Activated naive CD8-positive, alpha-beta T cell (primary cell): ENCODE data around the gene KRTAP10-3.

Source experiments
- H3K27ac Mint-ChIP-seq: one replicate; pipeline ENCODE4 v1.8.0; 2021; ENCODE audit warnings: mixed read lengths
- H3K27me3 Mint-ChIP-seq: one replicate; pipeline ENCODE4 v1.8.0; 2021; ENCODE audit warnings: mixed read lengths
- H3K36me3 Mint-ChIP-seq: one replicate; pipeline ENCODE4 v1.8.0; 2021; ENCODE audit warnings: mixed read lengths
- H3K4me1 Mint-ChIP-seq: one replicate; pipeline ENCODE4 v1.8.0; 2021; ENCODE audit warnings: low read depth, mixed read lengths
- H3K4me3 Mint-ChIP-seq: one replicate; pipeline ENCODE4 v1.8.0; 2021; ENCODE audit warnings: mild to moderate bottlenecking, mixed read lengths
- H3K9me3 Mint-ChIP-seq: one replicate; pipeline ENCODE4 v1.8.0; 2021; ENCODE audit warnings: low read depth, mixed read lengths

The KRTAP10-3 gene

DNA sequence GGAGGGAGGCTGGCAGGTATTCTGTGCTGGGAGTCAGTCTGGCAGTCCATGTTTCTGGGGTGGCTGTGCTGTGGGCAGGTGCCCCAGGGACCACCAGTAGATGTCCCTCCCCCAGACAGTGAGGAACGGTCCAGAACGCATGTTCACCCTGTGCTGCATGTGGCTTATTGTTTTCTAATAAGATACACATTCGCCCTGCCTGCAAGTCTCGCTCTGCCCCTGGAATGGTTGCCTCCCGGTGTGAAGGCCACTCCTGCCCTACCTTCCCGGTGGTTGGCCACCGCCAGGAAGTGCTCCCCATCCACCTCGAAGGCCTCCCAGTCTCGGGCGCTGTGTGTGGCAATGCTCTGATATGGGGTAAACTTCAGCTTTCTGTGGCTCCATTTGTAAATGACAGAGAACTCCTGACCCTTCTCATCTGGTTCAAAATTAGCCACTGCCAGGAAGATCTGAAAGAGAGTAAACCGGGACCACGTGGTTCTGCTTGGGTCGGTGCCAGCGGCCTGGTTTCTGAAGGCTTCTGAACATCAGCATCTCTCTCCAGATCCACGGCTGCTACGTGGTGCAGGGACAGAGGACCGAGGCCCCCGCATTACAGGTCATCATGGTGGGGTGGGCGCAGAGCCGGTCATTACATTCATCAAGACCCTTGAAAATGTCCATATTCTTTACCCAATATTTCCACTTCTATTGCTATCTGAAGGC lies 33.1 kb downstream of the KRTAP10-3 start:
- Mint-ChIP-seq H3K27me3 (no peaks in the 10 kb centered on the region), H3K4me3 (no peak overlapping the region), H3K9me3 (no peaks in the 10 kb centered on the region), H3K36me3 (no peaks in the 10 kb centered on the region), H3K27ac (no peak overlapping the region), H3K4me1 (no peaks in the 10 kb centered on the region)

DNA sequence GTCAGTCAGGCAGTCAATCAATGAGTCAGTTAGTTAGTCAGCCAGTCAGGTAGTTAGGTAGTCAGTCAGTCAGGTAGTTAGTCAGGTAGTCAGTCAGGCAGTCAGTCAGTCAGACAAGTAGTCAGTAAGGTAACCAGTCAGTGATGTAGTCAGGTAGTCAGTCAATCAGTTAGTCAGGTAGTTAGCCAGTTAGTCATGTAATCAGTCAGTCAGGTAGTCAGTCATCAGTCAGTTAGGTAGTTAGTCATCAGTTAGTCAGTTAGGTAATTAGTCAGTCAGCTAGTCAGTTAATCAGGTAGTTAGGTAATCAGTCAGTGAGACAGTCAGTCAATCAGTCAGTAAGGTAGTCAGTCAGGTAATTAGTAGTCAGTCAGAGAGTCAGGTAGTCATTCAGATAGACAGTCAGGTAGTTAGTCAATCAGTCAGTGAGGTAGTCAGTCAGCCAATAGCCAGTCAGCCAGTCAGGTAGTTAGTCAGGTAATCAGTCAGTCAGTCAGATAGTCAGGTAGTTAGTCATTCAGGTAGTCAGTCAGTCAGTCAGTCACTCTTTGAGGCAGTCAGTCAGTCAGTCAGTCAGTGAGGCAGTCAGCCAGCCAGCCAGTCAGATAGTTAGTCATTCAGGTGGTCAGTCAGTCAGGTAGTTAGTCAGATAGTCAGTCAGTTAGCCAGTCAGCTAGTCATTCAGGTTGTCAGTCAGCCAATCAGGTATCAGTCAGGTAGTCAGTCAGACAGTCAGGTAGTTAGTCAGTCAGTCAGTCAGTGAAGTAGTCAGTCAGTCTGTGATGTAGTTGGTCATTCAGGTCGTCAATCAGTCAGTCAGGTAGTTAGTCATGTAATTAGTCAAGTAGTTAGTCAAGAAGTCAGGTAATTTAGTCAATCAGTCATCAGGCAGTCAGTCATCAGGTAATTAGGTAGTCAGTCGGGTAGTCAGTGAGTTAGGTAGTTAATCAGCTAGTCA lies 33.9 kb downstream of the KRTAP10-3 start:
- no peak overlapping the region for H3K27ac Mint-ChIP-seq
- no peaks in the 10 kb centered on the region for H3K27me3 Mint-ChIP-seq
- no peaks in the 10 kb centered on the region for H3K36me3 Mint-ChIP-seq
- H3K9me3 Mint-ChIP-seq = no peaks in the 10 kb centered on the region
- H3K4me1 Mint-ChIP-seq = no peaks in the 10 kb centered on the region
- H3K4me3 Mint-ChIP-seq = no peak overlapping the region

GRCh38 chr21:44523567-44524413 lies 34.8 kb downstream of the KRTAP10-3 start:
- Mint-ChIP-seq H3K36me3 (no peaks in the 10 kb centered on the region), H3K4me1 (no peaks in the 10 kb centered on the region), H3K9me3 (no peaks in the 10 kb centered on the region), H3K4me3 (no peak overlapping the region), H3K27me3 (no peaks in the 10 kb centered on the region), H3K27ac (no peak overlapping the region)

DNA sequence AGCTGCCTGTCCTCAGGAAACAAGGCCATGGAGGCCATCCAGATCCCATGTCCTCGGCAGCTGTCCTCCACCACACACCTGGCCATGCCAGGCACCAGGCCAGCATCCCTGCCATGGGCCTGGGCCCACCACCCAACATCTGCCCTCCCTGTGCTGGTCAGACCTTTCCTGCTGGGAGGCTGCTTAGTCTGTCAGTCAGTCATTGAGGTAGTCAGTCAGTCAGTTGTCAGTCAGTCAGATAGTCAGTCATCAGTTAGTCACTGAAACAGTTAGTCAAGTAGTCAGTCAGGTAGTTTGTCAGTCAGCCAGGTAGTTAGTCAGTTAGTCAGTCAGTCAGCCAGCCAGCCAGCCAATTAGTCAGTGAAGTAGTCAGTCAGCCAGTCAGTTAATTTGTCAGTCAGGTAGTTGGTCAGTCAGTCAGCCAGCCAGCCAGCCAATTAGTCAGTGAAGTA lies 35.8 kb downstream of the KRTAP10-3 start:
- H3K4me3 Mint-ChIP-seq = no peak overlapping the region
- no peak overlapping the region for H3K27ac Mint-ChIP-seq
- no peaks in the 10 kb centered on the region for H3K4me1 Mint-ChIP-seq
- no peaks in the 10 kb centered on the region for H3K27me3 Mint-ChIP-seq
- H3K9me3 Mint-ChIP-seq = no peaks in the 10 kb centered on the region
- no peaks in the 10 kb centered on the region for H3K36me3 Mint-ChIP-seq

DNA sequence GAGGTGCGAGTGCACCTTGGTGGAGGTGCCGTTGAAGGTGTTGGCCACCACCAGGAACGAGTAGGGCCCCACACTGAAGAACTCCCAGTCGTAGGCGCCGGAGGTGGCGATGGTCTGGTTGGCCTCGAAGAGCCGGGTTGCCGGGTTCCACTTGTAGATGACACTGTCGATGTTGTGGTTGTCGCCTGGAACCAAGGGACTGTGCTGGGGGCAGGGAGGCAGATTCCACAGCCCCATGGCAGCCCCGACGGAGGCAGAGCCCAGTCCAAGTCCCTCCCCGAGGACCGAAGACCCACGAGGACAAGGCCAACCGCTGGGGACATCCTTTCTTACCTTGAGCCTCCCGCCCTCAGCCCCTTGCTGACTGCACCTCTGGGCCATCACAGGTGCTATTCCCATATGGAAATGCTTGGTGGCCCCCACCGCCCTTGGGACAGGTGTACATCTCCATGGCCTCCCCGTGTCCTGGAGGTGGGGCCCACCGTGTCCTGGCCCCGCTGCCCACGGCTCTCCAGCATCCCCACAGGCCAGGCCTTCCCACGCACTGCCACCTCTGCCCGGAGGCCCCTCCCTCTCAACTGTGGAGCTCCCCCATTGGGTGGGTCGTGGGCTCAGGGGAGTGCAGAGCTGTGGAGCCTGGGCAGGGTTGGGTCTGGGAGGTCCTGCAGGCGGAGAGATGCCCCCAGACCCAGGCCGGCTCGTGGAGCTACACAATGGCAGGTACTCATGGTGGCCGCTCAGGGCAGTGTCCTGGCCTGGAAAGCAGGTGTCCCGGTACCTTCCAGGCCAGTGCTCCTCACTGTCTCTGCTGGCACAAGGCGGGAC lies 36.5 kb downstream of the KRTAP10-3 start:
- Mint-ChIP-seq H3K36me3 (no peaks in the 10 kb centered on the region), H3K27ac (no peak overlapping the region), H3K9me3 (no peaks in the 10 kb centered on the region), H3K4me3 (no peak overlapping the region), H3K27me3 (no peaks in the 10 kb centered on the region), H3K4me1 (no peaks in the 10 kb centered on the region)

- no peak overlapping the region for H3K27ac Mint-ChIP-seq
- H3K4me1 Mint-ChIP-seq = no peaks in the 10 kb centered on the region
- H3K4me3 Mint-ChIP-seq = no peak overlapping the region
- H3K36me3 Mint-ChIP-seq = no peaks in the 10 kb centered on the region
- no peaks in the 10 kb centered on the region for H3K27me3 Mint-ChIP-seq
- H3K9me3 Mint-ChIP-seq = no peaks in the 10 kb centered on the region
Measured at GRCh38 chr21:44521301-44521927, 37.2 kb downstream of the KRTAP10-3 start.

DNA sequence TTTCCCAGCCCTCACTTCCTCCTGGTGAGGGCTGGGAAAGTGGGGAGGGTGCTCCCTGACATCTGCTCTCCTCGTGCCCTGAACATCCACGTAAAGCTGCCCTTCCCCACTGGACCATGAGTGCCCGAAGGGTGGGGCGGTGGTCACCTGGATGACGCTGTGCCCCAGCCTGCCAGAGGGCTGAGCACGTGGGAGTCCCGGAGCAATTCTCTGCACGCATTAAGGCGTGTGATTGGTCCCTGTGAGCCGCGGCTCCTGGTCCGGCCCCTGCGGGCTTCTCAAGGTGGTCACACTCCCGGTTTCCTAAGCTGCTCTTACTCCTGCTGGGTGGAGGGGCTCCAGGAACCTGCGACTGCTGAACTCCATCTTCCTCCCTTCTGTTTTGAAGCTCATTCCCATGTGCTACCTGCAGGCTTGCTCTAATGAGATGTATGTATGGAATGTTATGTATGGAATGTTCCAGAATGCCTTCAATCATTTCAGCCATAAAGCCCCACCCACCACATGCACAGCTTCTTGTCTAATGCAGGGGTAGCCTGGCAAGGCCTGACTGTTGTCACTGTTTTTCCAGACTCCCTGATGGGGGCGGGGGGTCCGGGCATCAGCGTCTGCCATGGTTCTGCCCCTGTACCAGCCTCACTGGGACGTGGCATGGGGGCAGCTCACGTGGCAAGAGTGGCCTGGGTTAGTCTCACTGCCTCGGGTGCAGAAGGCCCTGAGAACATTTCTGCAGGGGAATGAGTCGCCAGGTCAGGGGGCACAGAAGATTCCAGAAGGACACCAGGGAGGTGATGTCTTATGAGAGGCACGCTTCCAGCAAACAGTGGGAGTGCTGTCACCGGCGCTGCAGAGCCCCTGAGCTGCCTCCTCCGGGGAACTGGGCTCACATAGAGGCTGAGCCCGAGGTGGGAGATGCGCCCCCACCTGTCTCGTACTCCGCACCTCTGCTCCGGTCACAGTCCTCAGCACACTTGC lies 38.0 kb downstream of the KRTAP10-3 start:
- Mint-ChIP-seq H3K9me3 (no peaks in the 10 kb centered on the region), H3K27ac (no peak overlapping the region), H3K4me3 (no peak overlapping the region), H3K27me3 (no peaks in the 10 kb centered on the region), H3K36me3 (no peaks in the 10 kb centered on the region), H3K4me1 (no peaks in the 10 kb centered on the region)

- Mint-ChIP-seq H3K4me3 (no peak overlapping the region), H3K27ac (no peak overlapping the region), H3K27me3 (no peaks in the 10 kb centered on the region), H3K4me1 (no peaks in the 10 kb centered on the region), H3K9me3 (no peaks in the 10 kb centered on the region), H3K36me3 (no peaks in the 10 kb centered on the region)
Measured at GRCh38 chr21:44519346-44520325, 39.0 kb downstream of the KRTAP10-3 start.

GRCh38 chr21:44518686-44519085 lies 39.9 kb downstream of the KRTAP10-3 start:
- no peak overlapping the region for H3K27ac Mint-ChIP-seq
- no peaks in the 10 kb centered on the region for H3K4me1 Mint-ChIP-seq
- no peak overlapping the region for H3K4me3 Mint-ChIP-seq
- H3K36me3 Mint-ChIP-seq = no peaks in the 10 kb centered on the region
- no peaks in the 10 kb centered on the region for H3K27me3 Mint-ChIP-seq
- H3K9me3 Mint-ChIP-seq = no peaks in the 10 kb centered on the region

- no peaks in the 10 kb centered on the region for H3K4me1 Mint-ChIP-seq
- no peaks in the 10 kb centered on the region for H3K9me3 Mint-ChIP-seq
- H3K36me3 Mint-ChIP-seq = no peaks in the 10 kb centered on the region
- H3K27me3 Mint-ChIP-seq = no peaks in the 10 kb centered on the region
- H3K27ac Mint-ChIP-seq = no peak overlapping the region
- no peak overlapping the region for H3K4me3 Mint-ChIP-seq
Measured at GRCh38 chr21:44517175-44517899, 41.3 kb downstream of the KRTAP10-3 start.

GRCh38 chr21:44516828-44517174 lies 41.8 kb downstream of the KRTAP10-3 start:
- Mint-ChIP-seq H3K27me3 (no peaks in the 10 kb centered on the region), H3K4me1 (no peaks in the 10 kb centered on the region), H3K36me3 (no peaks in the 10 kb centered on the region), H3K9me3 (no peaks in the 10 kb centered on the region), H3K27ac (no peak overlapping the region), H3K4me3 (no peak overlapping the region)

- H3K27me3 Mint-ChIP-seq = no peaks in the 10 kb centered on the region
- no peaks in the 10 kb centered on the region for H3K4me1 Mint-ChIP-seq
- H3K36me3 Mint-ChIP-seq = no peaks in the 10 kb centered on the region
- H3K4me3 Mint-ChIP-seq = no peak overlapping the region
- H3K9me3 Mint-ChIP-seq = no peaks in the 10 kb centered on the region
- no peak overlapping the region for H3K27ac Mint-ChIP-seq
Measured at GRCh38 chr21:44516342-44516741, 42.3 kb downstream of the KRTAP10-3 start.
